GM21515 (cell line): ENCODE data around the gene GGA2.
"Not testable (repeated sequence)": the region's sequence is repeated elsewhere in the genome, so short reads cannot be mapped to it uniquely, and the experiment has no call there.

Experiments used
- ATAC-seq: cut with Tn5 transposase; IDR thresholded peaks from one replicate; pipeline ENCODE4 v1.9.1; 2021; ENCODE audit not compliant: unreplicated experiment

GGA2 gene

DNA sequence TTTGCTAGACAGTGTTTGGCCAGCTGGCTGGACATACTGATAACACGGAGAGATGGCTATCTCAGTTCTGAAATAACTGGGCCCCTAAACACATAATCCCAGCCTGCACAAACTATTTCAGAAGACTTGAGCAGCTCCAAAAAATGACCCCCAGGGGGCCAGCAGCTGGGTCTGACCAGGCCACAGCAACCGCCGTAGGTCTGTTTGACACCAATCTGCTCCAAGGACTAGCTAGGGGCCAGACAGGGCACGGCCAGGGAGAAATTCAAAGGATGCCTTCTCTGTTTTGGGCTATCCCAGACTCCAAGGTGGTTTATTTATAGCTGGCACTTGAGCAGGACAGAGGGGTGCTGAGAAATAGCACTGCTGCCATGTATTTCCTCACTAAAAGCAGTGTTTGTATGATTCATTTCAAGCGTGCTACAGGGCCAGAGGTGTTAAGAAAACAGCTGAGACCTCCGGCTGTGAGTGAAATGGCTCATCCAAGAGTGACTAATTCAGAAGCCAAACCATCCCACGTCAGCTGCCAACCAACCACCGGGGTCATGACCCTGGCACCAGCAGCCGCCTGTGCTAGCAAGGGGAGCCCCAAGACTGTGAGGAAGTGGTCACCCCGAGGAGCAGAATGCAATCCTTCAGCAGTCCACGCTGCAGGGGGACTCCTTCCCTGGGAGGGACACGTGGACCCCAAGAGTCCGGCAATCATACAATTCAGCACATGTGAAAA lies 5.7 kb downstream of the GGA2 start:
- peak; percentile 49 for ATAC-seq

DNA sequence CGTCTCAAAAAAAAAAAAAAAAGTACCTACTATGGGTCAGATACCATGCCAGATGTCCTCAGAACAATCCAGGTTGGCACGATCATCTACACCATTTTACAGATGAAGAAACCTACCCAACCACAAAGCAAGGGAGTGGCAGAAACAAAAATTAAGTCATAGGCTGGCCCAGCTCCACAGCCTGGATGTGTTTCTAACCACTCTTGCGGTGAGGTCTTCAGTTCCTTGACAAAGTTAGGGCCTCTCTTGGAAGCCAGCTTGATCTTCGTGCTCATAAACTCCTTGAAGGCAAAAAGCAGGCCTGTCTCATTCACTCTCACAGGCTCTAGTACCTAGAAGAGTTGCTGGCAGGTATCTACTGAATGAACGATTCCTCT lies 6.2 kb downstream of the GGA2 start:
- no peak for ATAC-seq

DNA sequence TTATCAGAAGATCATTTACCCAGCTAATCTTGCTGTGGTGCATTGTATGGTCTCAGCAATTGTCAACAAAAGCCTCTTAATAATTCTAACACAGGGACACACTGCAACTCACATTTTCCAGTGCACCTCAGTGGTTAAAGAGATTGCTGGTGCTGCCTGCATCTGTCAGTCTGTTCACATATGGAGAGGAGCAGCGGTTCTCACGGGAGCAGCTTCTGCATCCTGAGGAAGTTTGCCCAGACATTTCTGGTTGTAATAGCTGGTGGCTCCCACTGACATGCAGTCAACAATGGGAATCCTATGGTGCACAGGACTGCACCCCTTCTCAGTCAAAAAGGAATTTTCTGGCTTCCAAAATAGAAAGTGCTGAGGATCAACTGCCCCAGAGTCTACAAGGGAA lies 7.8 kb downstream of the GGA2 start:
- no peak for ATAC-seq

GRCh38 chr16:23501291-23501690 lies 9.0 kb downstream of the GGA2 start:
- ATAC-seq, result no peak

DNA sequence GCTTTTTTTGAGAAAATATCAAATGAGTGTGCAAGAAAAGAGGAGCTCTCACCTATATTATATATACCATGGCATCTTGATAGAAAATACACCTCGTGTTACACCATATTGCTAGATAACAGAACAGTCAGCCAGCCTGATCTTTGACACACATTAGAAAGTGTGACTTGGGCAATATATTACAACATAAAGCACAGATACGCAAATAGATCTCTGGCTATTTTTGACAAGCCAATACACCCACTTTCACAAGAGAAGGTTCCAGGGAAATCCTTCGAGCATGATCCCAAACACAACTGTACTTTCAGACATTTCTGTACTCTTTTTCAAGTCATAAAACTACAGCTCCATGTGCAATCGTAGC lies 9.4 kb downstream of the GGA2 start:
- no peak for ATAC-seq

DNA sequence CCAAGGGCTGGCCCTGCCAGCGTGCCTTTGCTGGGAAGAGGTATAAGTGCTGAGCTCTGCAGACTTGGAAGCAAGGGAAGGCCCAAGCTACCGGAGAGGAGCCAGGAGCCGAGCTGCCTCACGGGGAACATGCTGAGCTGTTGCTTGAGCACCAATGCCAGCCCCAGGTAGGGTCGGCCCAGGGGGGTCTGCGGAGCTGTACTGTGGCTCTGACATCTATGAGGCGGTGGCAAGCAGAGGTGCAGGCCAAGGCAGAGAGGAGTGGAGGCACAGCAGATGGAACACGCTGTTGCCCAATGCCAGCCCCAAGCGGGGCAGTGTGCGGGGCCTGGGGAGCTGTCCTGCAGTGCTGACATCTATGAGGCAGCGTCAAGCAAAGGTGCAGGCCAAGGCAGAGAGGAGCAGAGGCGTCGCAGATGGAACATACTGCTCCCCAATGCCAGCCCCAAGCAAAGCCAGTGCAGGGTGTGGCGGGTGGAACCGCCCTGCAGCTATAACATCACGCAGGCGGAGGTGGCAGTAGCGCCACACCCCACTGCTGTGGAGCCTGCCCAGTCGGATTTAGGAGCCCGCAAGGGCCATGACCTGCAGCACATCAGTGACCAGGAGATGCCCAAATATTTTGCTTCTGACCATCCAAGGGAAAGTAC lies 10.0 kb downstream of the GGA2 start:
- no peak for ATAC-seq

- ATAC-seq, result no peak
These were observed 10.5 kb downstream of the GGA2 start for GRCh38 chr16:23499801-23500200.

DNA sequence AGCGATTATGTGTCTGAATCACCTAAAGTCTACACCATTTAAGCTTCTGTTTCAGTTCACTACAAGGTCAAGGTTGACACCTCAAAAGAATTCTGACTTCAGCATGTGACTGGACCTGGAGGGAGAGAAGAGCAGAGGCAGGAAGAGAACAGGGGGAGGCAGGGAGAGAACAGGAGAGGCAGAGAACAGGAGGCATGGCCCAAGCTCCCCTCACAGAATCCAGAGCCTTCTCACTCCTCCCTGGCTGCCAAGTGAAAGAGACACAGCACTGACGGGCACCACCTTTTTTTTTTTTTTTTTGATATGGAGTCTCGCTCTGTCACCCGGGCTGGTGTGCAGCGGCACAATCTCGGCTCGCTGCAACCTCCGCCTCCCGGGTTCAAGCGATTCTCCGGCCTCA lies 11.4 kb downstream of the GGA2 start:
- ATAC-seq, result no peak

DNA sequence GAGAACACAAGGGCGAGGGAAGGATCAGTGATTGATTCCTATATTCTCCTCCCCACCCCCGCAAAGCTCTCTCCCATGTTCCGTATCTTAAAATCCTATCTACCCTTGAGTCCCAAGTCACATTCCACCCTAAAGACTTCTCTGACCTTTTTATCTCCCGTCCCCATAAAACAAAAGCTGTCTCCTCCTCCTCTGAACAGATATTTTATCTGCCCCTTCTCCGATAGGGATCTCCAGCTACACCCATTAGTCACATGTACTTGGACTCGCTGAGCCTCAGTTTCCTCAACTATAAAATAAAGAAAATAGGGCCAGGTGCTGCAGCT lies 12.8 kb downstream of the GGA2 start:
- no peak for ATAC-seq

DNA sequence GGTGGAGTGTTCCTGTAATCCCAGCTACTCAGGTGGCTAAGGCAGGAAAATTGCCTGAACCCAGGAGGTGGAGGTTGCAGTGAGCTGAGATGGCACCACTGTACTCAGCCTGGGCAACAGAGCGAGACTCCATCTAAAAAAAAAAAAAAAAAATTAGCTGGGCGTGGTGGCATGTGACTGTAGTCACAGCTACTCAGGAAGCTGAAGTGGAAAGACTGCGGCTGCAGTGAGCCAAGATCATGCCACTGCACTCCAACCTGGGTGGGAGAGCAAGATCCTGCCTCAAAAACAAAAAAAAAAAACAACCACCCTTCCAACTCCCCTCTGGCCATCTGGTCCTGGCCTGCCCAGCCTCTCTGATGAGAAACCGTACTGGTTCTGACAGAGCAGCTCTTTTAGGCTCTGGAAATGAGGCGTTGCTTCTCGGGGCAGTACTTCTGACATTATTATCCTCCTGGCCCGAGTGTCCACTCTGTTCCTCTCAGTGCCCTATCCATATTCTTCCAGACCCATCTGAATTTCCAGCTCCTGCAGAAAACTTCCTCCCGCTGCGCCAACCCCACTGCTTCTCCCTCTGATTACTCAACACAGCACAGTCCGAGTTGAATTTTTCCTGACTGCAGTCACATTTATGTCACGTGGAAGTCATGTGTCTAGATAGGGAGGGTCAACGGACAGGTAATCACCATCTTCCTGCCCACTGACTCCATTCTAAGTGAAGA lies 13.3 kb downstream of the GGA2 start:
- ATAC-seq, result no peak

DNA sequence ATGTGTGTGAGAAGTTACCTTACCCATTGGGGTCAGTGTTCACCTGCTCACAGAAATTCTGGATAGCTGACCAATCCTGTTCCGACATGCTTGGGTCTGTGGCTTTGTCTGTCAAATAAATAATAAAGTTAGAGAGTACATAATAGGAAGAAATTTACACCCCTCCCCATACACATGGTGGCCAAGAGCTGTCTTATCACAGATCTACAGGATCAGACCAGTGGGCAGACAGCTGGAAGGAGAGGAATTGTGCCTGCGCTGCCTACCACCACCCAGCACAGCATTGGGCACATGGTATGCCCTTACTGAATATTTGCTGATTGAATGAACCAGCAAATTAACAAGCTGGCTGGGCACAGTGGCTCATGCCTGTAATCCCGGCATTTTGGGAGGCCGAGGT lies 14.6 kb downstream of the GGA2 start:
- ATAC-seq, result no peak

GRCh38 chr16:23494188-23494587 lies 16.1 kb downstream of the GGA2 start:
- ATAC-seq, result no peak

- ATAC-seq, result no peak
These were observed 18.6 kb downstream of the GGA2 start for GRCh38 chr16:23491490-23492391.

DNA sequence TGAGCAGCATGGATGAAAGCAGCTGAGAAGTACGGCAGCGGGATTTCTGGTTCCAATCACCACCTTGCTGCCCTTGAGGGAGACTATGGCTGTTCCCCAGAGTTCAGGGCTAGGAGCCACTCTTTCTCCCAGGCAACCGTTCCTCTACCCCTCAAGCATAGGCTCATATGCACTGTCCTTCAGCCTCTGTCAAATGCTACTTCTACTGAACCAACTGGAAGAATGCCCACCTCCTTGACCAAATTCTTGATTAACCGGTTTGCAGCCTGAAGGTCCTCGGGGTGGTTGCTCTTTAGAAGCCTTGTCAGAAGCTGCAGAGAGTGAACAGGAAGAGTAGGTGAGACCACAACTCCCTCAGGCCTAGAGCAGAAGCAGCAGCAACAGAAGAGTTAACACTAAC lies 23.8 kb downstream of the GGA2 start:
- no peak for ATAC-seq

- no peak for ATAC-seq
These were observed 24.5 kb downstream of the GGA2 start for GRCh38 chr16:23485841-23486240.

DNA sequence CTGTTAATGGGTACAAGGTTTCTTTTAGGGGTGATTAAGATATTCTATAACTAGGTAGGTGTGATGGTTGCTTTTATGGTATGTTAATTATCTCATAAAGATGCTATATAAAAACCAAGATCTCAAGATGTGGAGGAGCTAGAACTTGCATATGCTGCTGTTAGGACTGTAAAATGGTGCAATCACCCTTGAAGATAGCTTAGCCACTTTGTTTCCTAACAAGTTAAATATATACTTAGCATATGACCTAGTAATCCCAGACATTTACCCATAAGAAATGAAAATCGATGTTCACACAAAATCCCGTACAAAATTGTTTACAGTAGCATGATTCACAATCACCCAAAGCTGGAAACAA lies 25.1 kb downstream of the GGA2 start:
- ATAC-seq, result no peak

DNA sequence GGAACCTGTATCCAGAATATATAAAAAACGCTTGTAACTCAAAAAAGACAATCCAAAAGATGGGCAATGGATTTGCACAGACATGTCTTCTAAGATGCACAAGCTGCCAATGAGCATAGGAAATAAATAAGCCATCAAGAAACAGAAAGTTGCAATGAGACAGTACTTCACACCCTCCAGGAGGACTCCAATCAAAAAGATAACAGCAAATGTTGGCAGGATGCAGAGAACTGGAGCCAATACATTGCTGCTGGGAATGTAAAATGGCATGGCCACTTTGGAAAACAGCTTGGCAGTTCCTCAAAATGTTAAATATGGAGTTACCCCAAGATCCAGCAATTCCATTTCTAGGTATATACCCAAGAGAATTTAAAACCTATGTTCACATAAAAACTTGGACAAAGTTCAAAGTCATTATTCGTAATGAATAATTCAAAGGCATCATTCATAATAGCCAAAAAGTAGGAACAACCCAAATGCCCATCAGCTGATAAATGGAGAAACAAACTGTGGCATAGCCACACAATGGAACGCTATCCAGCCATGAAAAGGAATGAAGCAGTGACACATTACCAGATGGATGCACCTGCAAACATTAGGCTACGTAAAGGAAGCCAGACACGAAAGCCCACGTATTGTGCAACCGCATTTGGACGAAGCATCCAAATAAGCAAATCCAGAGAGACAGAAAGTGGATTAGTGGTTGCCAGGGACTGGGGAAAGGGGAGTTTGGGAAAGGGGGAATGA lies 25.6 kb downstream of the GGA2 start:
- ATAC-seq, result no peak

GRCh38 chr16:23483492-23483891 lies 26.8 kb downstream of the GGA2 start:
- ATAC-seq, result not testable (repeated sequence)

- ATAC-seq, result no peak
These were observed 27.5 kb downstream of the GGA2 start for GRCh38 chr16:23482778-23483177.

GRCh38 chr16:23480257-23480656 lies 30.0 kb downstream of the GGA2 start:
- ATAC-seq, result no peak

DNA sequence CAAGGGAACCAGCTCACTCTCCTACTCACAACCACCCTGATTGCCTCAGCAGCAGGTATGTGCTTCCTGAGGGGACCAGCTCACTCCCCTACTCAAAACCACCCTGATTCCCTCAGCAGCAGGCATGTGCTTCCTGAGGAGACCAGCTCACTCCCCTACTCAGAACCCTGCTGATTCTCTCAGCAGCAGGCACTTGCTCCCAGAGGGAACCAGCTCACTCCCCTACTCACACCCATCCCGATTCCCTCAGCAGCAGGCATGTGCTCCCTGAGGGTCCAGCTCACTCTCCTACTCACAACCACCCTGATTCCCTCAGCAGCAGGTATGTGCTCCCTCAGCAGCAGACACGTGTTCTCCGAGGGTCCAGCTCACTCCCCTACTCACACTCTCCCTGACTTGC lies 31.2 kb downstream of the GGA2 start:
- no peak for ATAC-seq
